SH-SY5Y (cell line): ENCODE results near the gene CFTR.

Experiments
- GATA2 ChIP-seq: IDR thresholded peaks from 2 replicates; pipeline ENCODE4 v1.6.1; 2011; ENCODE audit warnings: mild to moderate bottlenecking, low read depth, low read length
- GATA3 ChIP-seq: IDR thresholded peaks from 2 replicates; pipeline ENCODE4 v1.6.1; 2011; ENCODE audit warnings: low read depth, mild to moderate bottlenecking, low read length, moderate library complexity

- TF ChIP-seq GATA2 (no peak), GATA3 (no peak)
Measured at GRCh38 chr7:117530390-117530789, 50.6 kb downstream of the CFTR start.
